Upper lobe of right lung (tissue), 1 donor: ENCODE data around the gene SOX13. TPM values are rescaled to one million over a fixed set of nuclear protein-coding genes. Genes with fewer than 3 reads are reported as not detected.

ENCODE experiments used
- ATAC-seq: fragments of 200-7000 bp; cut with Tn5 transposase; one replicate; pipeline ENCODE4 v1.9.1; 2020; ENCODE audit warnings: mild to moderate bottlenecking, moderate library complexity
- DNase-seq: peaks from one replicate; pipeline ENCODE4 v3.0.0-alpha.2; 2020
- H3K27ac ChIP-seq: fragments of 200-600 bp; one replicate; pipeline ENCODE4 v1.8.0; 2022
- H3K27me3 ChIP-seq: fragments of 200-600 bp; one replicate; pipeline ENCODE4 v1.8.0; 2022; ENCODE audit warnings: mild to moderate bottlenecking
- H3K36me3 ChIP-seq: fragments of 200-600 bp; one replicate; pipeline ENCODE4 v1.8.0; 2022
- H3K4me1 ChIP-seq: fragments of 200-600 bp; one replicate; pipeline ENCODE4 v1.8.0; 2022
- H3K4me3 ChIP-seq: fragments of 200-600 bp; one replicate; pipeline ENCODE4 v1.8.0; 2022; ENCODE audit warnings: mild to moderate bottlenecking
- H3K9me3 ChIP-seq: fragments of 200-600 bp; one replicate; pipeline ENCODE4 v1.8.0; 2022
- CTCF ChIP-seq: fragments of 200-600 bp; IDR thresholded peaks from one replicate; pipeline ENCODE4 v1.8.0; 2022; ENCODE audit warnings: antibody characterized with exemption
- intact Hi-C: fragments of 100-400 bp; cut with DNase I; formaldehyde crosslinking; loops from one replicate; pipeline ENCODE4 v1.11.0; 2022
- total RNA-seq: library from RNA; stranded (reverse); fragmentation: NEBNext Ultra II Directional; extraction: Animal tissue kit (Norgen Biotek cat#: 25700); gene quantifications from one replicate; pipeline ENCODE4 v1.2.1, GENCODE V29; 2021
- donor health status: DM: no; HTN: yes; CAD: no; lungs with severe emphysema.

The SOX13 gene
- total RNA-seq, 1 donor from 2014 or later: 76.3 TPM

- Histone ChIP-seq H3K36me3 (no peaks in the 10 kb centered on the region), H3K27ac (peak overlapping the region; percentile 83), H3K4me3 (no peak overlapping the region), H3K9me3 (no peaks in the 10 kb centered on the region), H3K27me3 (no peaks in the 10 kb centered on the region), H3K4me1 (peaks cover 48% of the 10 kb centered on the region)
- DNase-seq (no peak), ATAC-seq (peak; percentile 7)
- TF ChIP-seq CTCF: no peak
- intact Hi-C loops: no loop called here
Measured at GRCh38 chr1:204102029-204102611, 29.2 kb downstream of the SOX13 start.

GRCh38 chr1:204102739-204103430 is 30.0 kb downstream of the SOX13 start:
- ATAC-seq (peak; percentile 36), DNase-seq (no peak)
- H3K9me3 ChIP-seq: no peaks in the 10 kb centered on the region
- intact Hi-C loops: no loop called here
- peaks cover 48% of the 10 kb centered on the region for H3K4me1 ChIP-seq
- no peak for TF ChIP-seq CTCF
- no peak overlapping the region for H3K4me3 ChIP-seq
- no peaks in the 10 kb centered on the region for H3K36me3 ChIP-seq
- H3K27ac ChIP-seq: peak overlapping the region; percentile 83
- no peaks in the 10 kb centered on the region for H3K27me3 ChIP-seq

GRCh38 chr1:204103431-204103741 is 30.5 kb downstream of the SOX13 start:
- Histone ChIP-seq H3K4me1 (peaks cover 52% of the 10 kb centered on the region), H3K27ac (peak overlapping the region; percentile 83), H3K36me3 (no peaks in the 10 kb centered on the region), H3K4me3 (no peak overlapping the region), H3K9me3 (no peaks in the 10 kb centered on the region), H3K27me3 (no peaks in the 10 kb centered on the region)
- intact Hi-C loops: no loop called here
- DNase-seq (no peak), ATAC-seq (no peak)
- no peak for TF ChIP-seq CTCF

GRCh38 chr1:204104331-204105130 is 31.6 kb downstream of the SOX13 start:
- Histone ChIP-seq H3K27ac (peak overlapping the region; percentile 83), H3K4me3 (no peak overlapping the region), H3K36me3 (no peaks in the 10 kb centered on the region), H3K4me1 (peaks cover 63% of the 10 kb centered on the region), H3K27me3 (no peaks in the 10 kb centered on the region), H3K9me3 (no peaks in the 10 kb centered on the region)
- no peak for DNase-seq
- ATAC-seq: peak; percentile 72
- intact Hi-C loops: no loop called here
- TF ChIP-seq CTCF: no peak

GRCh38 chr1:204105131-204105515 is 32.2 kb downstream of the SOX13 start:
- Histone ChIP-seq H3K27me3 (no peaks in the 10 kb centered on the region), H3K4me1 (peaks cover 62% of the 10 kb centered on the region), H3K36me3 (no peaks in the 10 kb centered on the region), H3K9me3 (no peaks in the 10 kb centered on the region), H3K27ac (peak overlapping the region; percentile 83), H3K4me3 (no peak overlapping the region)
- intact Hi-C loops: no loop called here
- no peak for TF ChIP-seq CTCF
- DNase-seq (no peak), ATAC-seq (no peak)
